PC-3 (cell line): Measurements from ENCODE around the gene NLRP1. TPM values are rescaled to one million over a fixed set of nuclear protein-coding genes. Genes with fewer than 3 reads are reported as not detected.

Experiments
- ATAC-seq: fragments of 200-7000 bp; cut with Tn5 transposase; 2 replicates; pipeline ENCODE4 v1.9.1; 2020; ENCODE audit warnings: mild to moderate bottlenecking, moderate library complexity
- BruUV-seq: library from RNA; stranded (reverse); fragments of 400-500 nt; replicated peaks from 2 replicates; lab custom pipeline; 2021; lab: Mats Ljungman, UMichigan
- CTCF ChIA-PET: fragments of 300-600 bp; sonication (Branson Sonifier 250); formaldehyde crosslinking; loops from one replicate; lab custom pipeline; 2022; ENCODE audit warnings: antibody characterized with exemption; lab: Charles Lee
- POLR2A ChIA-PET: fragments of 300-600 bp; sonication (Branson Sonifier 250); formaldehyde crosslinking; loops from one replicate; lab custom pipeline; 2022; ENCODE audit warnings: antibody characterized with exemption; ENCODE audit not compliant: unreplicated experiment; lab: Charles Lee
- DNase-seq: peaks from one replicate; pipeline ENCODE4 v3.0.0-alpha.2; 2015
- H2AFZ ChIP-seq: fragments of 300-600 bp; sonication (generic); 2 replicates; pipeline ENCODE4 v1.6.0; 2016; ENCODE audit warnings: antibody characterized with exemption, low read length
- H3F3A ChIP-seq: fragments of 300-600 bp; sonication (generic); one replicate; pipeline ENCODE4 v1.6.0; 2017; ENCODE audit warnings: antibody characterized with exemption, low read length, control low read depth, mild to moderate bottlenecking; ENCODE audit not compliant: unreplicated experiment
- H3K27ac ChIP-seq: fragments of 300-600 bp; sonication (generic); 2 replicates; pipeline ENCODE4 v1.5.1; 2016; ENCODE audit warnings: mild to moderate bottlenecking, low read length
- H3K27me3 ChIP-seq: fragments of 300-600 bp; sonication (generic); 2 replicates; pipeline ENCODE4 v1.6.1; 2016; ENCODE audit warnings: low read length, mixed read lengths
- H3K36me3 ChIP-seq: fragments of 300-600 bp; sonication (generic); 2 replicates; pipeline ENCODE4 v1.6.1; 2016; ENCODE audit warnings: low read depth, mixed run types, low read length, mixed read lengths
- H3K4me1 ChIP-seq: fragments of 300-600 bp; sonication (generic); 2 replicates; pipeline ENCODE4 v1.5.1; 2016; ENCODE audit warnings: low read length; ENCODE audit not compliant: insufficient read depth
- H3K4me2 ChIP-seq: fragments of 300-600 bp; sonication (generic); 2 replicates; pipeline ENCODE4 v1.6.0; 2016; ENCODE audit warnings: low read length
- H3K4me3 ChIP-seq: fragments of 300-600 bp; sonication (generic); 2 replicates; pipeline ENCODE4 v1.5.1; 2016; ENCODE audit warnings: mild to moderate bottlenecking, low read length, mixed read lengths
- H3K79me2 ChIP-seq: fragments of 300-600 bp; sonication (generic); 2 replicates; pipeline ENCODE4 v1.6.1; 2017; ENCODE audit warnings: low read length, mixed read lengths
- H3K9ac ChIP-seq: fragments of 300-600 bp; sonication (generic); 2 replicates; pipeline ENCODE4 v1.6.0; 2016; ENCODE audit warnings: mild to moderate bottlenecking, low read length
- H3K9me2 ChIP-seq: fragments of 300-600 bp; sonication (generic); replicated peaks from 2 replicates; pipeline ENCODE4 v1.6.1; 2016; ENCODE audit warnings: mixed run types, low read length, mixed read lengths
- H3K9me3 ChIP-seq: fragments of 300-600 bp; sonication (generic); 2 replicates; pipeline ENCODE4 v1.6.1; 2016; ENCODE audit warnings: low read length, mixed read lengths
- H4K20me1 ChIP-seq: fragments of 300-600 bp; sonication (generic); 2 replicates; pipeline ENCODE4 v1.6.1; 2016; ENCODE audit warnings: low read length, mixed read lengths
- EZH2 ChIP-seq: fragments of 300-600 bp; sonication (generic); IDR thresholded peaks from one replicate; pipeline ENCODE4 v1.6.1; 2017; ENCODE audit warnings: antibody characterized with exemption, mild to moderate bottlenecking, low read length; ENCODE audit not compliant: unreplicated experiment
- EZH2phosphoT487 ChIP-seq: fragments of 300-600 bp; sonication (generic); IDR thresholded peaks from 2 replicates; pipeline ENCODE4 v1.6.1; 2018; ENCODE audit warnings: mild to moderate bottlenecking, antibody characterized with exemption, low read length, borderline replicate concordance
- intact Hi-C: fragments of 100-400 bp; cut with micrococcal nuclease; formaldehyde crosslinking; loops from 2 replicates; pipeline ENCODE4 v1.9.0; 2023
- total RNA-seq: library from RNA; depleted of rRNA; stranded (reverse); fragments of >200 nt; gene quantifications from 2 replicates; pipeline ENCODE4 v1.2.3, GENCODE V29; 2014
- TF ChIP-seq, protein P1 (sequence below): fragments of 300-600 bp; sonication (generic); conservative IDR thresholded peaks from 2 replicates; pipeline ENCODE4 v1.5.1; 2017; ENCODE audit warnings: antibody characterized with exemption, low read depth, mild to moderate bottlenecking, low read length

NLRP1 gene
- total RNA-seq, 1 experiment from 2014 or later, result 1.8 TPM

DNA sequence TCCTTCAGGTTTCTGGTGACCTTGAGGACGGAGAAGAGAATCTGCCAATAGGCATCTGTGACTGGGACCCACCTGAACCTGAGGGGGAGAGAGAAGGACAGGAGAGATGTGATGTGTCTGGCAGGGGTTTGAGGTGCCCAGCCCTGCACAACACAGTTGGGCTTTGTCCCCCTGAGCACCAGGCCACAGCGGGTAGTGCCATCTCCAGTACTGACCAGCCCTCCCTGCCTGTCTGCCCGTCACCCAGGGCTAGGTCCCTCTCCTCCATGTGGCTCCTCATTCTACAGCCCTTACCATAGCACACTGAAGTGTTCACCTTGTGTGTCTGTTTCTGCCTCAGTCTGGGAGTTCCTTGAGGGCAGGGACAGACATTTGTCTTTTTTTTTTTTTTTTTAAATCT is 30.8 kb downstream of the NLRP1 start:
- Histone ChIP-seq H3K27ac (no peak overlapping the region), H3F3A (no peaks in the 10 kb centered on the region), H3K4me3 (no peak overlapping the region), H2AFZ (no peak overlapping the region), H3K9ac (no peak overlapping the region), H3K4me2 (no peak overlapping the region), H4K20me1 (no peaks in the 10 kb centered on the region), H3K9me2 (no peaks in the 10 kb centered on the region), H3K79me2 (no peaks in the 10 kb centered on the region), H3K36me3 (no peaks in the 10 kb centered on the region), H3K27me3 (no peaks in the 10 kb centered on the region), H3K4me1 (no peaks in the 10 kb centered on the region; the same call in 1 of the 2 replicates), H3K9me3 (no peaks in the 10 kb centered on the region)
- TF ChIP-seq, protein P1, sequence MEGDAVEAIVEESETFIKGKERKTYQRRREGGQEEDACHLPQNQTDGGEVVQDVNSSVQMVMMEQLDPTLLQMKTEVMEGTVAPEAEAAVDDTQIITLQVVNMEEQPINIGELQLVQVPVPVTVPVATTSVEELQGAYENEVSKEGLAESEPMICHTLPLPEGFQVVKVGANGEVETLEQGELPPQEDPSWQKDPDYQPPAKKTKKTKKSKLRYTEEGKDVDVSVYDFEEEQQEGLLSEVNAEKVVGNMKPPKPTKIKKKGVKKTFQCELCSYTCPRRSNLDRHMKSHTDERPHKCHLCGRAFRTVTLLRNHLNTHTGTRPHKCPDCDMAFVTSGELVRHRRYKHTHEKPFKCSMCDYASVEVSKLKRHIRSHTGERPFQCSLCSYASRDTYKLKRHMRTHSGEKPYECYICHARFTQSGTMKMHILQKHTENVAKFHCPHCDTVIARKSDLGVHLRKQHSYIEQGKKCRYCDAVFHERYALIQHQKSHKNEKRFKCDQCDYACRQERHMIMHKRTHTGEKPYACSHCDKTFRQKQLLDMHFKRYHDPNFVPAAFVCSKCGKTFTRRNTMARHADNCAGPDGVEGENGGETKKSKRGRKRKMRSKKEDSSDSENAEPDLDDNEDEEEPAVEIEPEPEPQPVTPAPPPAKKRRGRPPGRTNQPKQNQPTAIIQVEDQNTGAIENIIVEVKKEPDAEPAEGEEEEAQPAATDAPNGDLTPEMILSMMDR, result no peak
- TF ChIP-seq EZH2phosphoT487 (no peak), EZH2 (no peak)
- no peak for ATAC-seq
- intact Hi-C loops, result no loop called here
- BruUV-seq, result no TSS peak
- ChIA-PET POLR2A (no interaction called here), CTCF (no interaction called here)
- no peak for DNase-seq

- no TSS peak for BruUV-seq
- Histone ChIP-seq H3F3A (no peaks in the 10 kb centered on the region), H3K36me3 (no peaks in the 10 kb centered on the region)
Measured at GRCh38 chr17:5552841-5553240, 31.5 kb downstream of the NLRP1 start.

More at GRCh38 chr17:5552841-5553240, 31.5 kb downstream of the NLRP1 start:
- intact Hi-C loops, result no loop called here
- no peak overlapping the region for H2AFZ ChIP-seq
- POLR2A ChIA-PET, result no interaction called here
- no peak overlapping the region for H3K4me3 ChIP-seq
- TF ChIP-seq, protein P1, result no peak
- no peaks in the 10 kb centered on the region for H4K20me1 ChIP-seq
- no peaks in the 10 kb centered on the region for H3K9me2 ChIP-seq
- H3K9me3 ChIP-seq, result no peaks in the 10 kb centered on the region
- ATAC-seq, result no peak
- CTCF ChIA-PET, result no interaction called here
- H3K27ac ChIP-seq, result no peak overlapping the region
- H3K27me3 ChIP-seq, result no peaks in the 10 kb centered on the region
- no peaks in the 10 kb centered on the region; the same call in 1 of the 2 replicates for H3K4me1 ChIP-seq
- DNase-seq, result no peak
- no peak overlapping the region for H3K9ac ChIP-seq
- H3K79me2 ChIP-seq, result no peaks in the 10 kb centered on the region
- H3K4me2 ChIP-seq, result no peak overlapping the region
